ENCODE data around the gene SPHK2.
"Not testable (repeated sequence)": the region's sequence is repeated elsewhere in the genome, so short reads cannot be mapped to it uniquely, and the experiment has no call there.

Gene SPHK2

GRCh38 chr19:48618916-48619691 lies at the start of gene SPHK2, which contains the start of gene RPL18:
Gene SPHK2 (plus strand): TSS chr19:48619506. CDS start chr19:48620515, 1,009 bp downstream.
Gene RPL18 (minus strand): TSS chr19:48619178. CDS start chr19:48619143, 35 bp downstream.
- peak; percentile 98 for DNase-seq

- DNase-seq: no peak
These were observed 49.5 kb upstream of the SPHK2 start for GRCh38 chr19:48569814-48570213.

GRCh38 chr19:48571378-48572162 lies 47.7 kb upstream of the SPHK2 start:
- DNase-seq: no peak

GRCh38 chr19:48573163-48573505 lies 46.2 kb upstream of the SPHK2 start:
- no peak for DNase-seq

- DNase-seq: no peak
These were observed 43.2 kb upstream of the SPHK2 start for GRCh38 chr19:48575931-48576622.

- DNase-seq: not testable (repeated sequence)
These were observed 41.4 kb upstream of the SPHK2 start for GRCh38 chr19:48577908-48578307.

- DNase-seq: no peak
These were observed 40.4 kb upstream of the SPHK2 start for GRCh38 chr19:48578891-48579290.

- no peak for DNase-seq
These were observed 37.1 kb upstream of the SPHK2 start for GRCh38 chr19:48582168-48582567.

GRCh38 chr19:48587387-48587786 lies 31.9 kb upstream of the SPHK2 start:
- no peak for DNase-seq

GRCh38 chr19:48588670-48589401 lies 30.5 kb upstream of the SPHK2 start:
- DNase-seq: peak; percentile 83

- DNase-seq: no peak
These were observed 28.3 kb upstream of the SPHK2 start for GRCh38 chr19:48591021-48591420.

GRCh38 chr19:48595171-48595570 lies 24.1 kb upstream of the SPHK2 start:
- no peak for DNase-seq

GRCh38 chr19:48595833-48596232 lies 23.5 kb upstream of the SPHK2 start:
- DNase-seq: no peak

- DNase-seq: no peak
These were observed 23.1 kb upstream of the SPHK2 start for GRCh38 chr19:48596237-48596636.

- no peak for DNase-seq
These were observed 22.4 kb upstream of the SPHK2 start for GRCh38 chr19:48596679-48597465.

GRCh38 chr19:48598996-48599700 lies 20.2 kb upstream of the SPHK2 start:
- DNase-seq: no peak

GRCh38 chr19:48600679-48601417 lies 18.5 kb upstream of the SPHK2 start:
- DNase-seq: no peak

GRCh38 chr19:48603001-48603400 lies 16.3 kb upstream of the SPHK2 start:
- DNase-seq: no peak

GRCh38 chr19:48603449-48603848 lies 15.9 kb upstream of the SPHK2 start:
- DNase-seq: no peak

GRCh38 chr19:48603850-48604249 lies 15.5 kb upstream of the SPHK2 start:
- no peak for DNase-seq

Data from NCI-H1694 (cell line).